Anterior cingulate cortex (tissue), 58 donors: ENCODE data around the gene RANBP6.
"Not testable (repeated sequence)": the region's sequence is repeated elsewhere in the genome, so short reads cannot be mapped to it uniquely, and the experiment has no call there.

Experiments
- DNase-seq, 58 donors: peaks; one replicate each; lab custom pipeline; 2025; lab: John Stamatoyannopoulos, UW

Gene RANBP6

GRCh38 chr9:6015278-6016157, at the start of gene RANBP6:
Gene RANBP6, minus strand, starts transcription at chr9:6015624. Its CDS starts 17 bp downstream, at chr9:6015607.
- peak; percentile 38 to 96 (median 87) for DNase-seq

- DNase-seq: not testable (repeated sequence)
Observed at GRCh38 chr9:6063146-6063545, 47.7 kb upstream of the RANBP6 start.

- no peak for DNase-seq
Observed at GRCh38 chr9:6055666-6056065, 40.2 kb upstream of the RANBP6 start.

GRCh38 chr9:6055216-6055615, 39.8 kb upstream of the RANBP6 start:
- peak in 12 of 58 donors; percentile 1 to 72 (median 11) for DNase-seq

- DNase-seq: peak in 39 of 58 donors; percentile 0 to 58 (median 17)
Observed at GRCh38 chr9:6054280-6055099, 39.1 kb upstream of the RANBP6 start.

GRCh38 chr9:6052293-6052919, 37.0 kb upstream of the RANBP6 start:
- no peak for DNase-seq

- DNase-seq: no peak
Observed at GRCh38 chr9:6051511-6051950, 36.1 kb upstream of the RANBP6 start.

- DNase-seq: no peak
Observed at GRCh38 chr9:6049798-6050197, 34.4 kb upstream of the RANBP6 start.

GRCh38 chr9:6048039-6048438, 32.6 kb upstream of the RANBP6 start:
- DNase-seq: no peak

- DNase-seq: no peak
Observed at GRCh38 chr9:6047020-6047419, 31.6 kb upstream of the RANBP6 start.

- DNase-seq: no peak
Observed at GRCh38 chr9:6045364-6045763, 29.9 kb upstream of the RANBP6 start.

- no peak for DNase-seq
Observed at GRCh38 chr9:6040077-6040476, 24.7 kb upstream of the RANBP6 start.

- DNase-seq: no peak
Observed at GRCh38 chr9:6036391-6036790, 21.0 kb upstream of the RANBP6 start.

- peak in 2 of 58 donors; percentile 1 to 4 for DNase-seq
Observed at GRCh38 chr9:6034954-6035353, 19.5 kb upstream of the RANBP6 start.

GRCh38 chr9:6029604-6030274, 14.3 kb upstream of the RANBP6 start:
- no peak for DNase-seq

- no peak for DNase-seq
Observed at GRCh38 chr9:6024035-6024554, 8.7 kb upstream of the RANBP6 start.

- not testable (repeated sequence) for DNase-seq
Observed at GRCh38 chr9:6016975-6017374, 1.6 kb upstream of the RANBP6 start.

GRCh38 chr9:6014670-6015270, 654 bp downstream of the RANBP6 start:
- DNase-seq: no peak

- DNase-seq: peak; percentile 75 to 99 (median 96)
Observed at GRCh38 chr9:6008169-6008979, 7.0 kb downstream of the RANBP6 start.
